GM21528 (cell line): ENCODE results near the gene SEMA6D.

Experiments
- ATAC-seq: cut with Tn5 transposase; IDR thresholded peaks from one replicate; pipeline ENCODE4 v1.9.1; 2021; ENCODE audit warnings: mild to moderate bottlenecking, moderate library complexity; ENCODE audit not compliant: unreplicated experiment, low FRiP score

The SEMA6D gene, protein sequence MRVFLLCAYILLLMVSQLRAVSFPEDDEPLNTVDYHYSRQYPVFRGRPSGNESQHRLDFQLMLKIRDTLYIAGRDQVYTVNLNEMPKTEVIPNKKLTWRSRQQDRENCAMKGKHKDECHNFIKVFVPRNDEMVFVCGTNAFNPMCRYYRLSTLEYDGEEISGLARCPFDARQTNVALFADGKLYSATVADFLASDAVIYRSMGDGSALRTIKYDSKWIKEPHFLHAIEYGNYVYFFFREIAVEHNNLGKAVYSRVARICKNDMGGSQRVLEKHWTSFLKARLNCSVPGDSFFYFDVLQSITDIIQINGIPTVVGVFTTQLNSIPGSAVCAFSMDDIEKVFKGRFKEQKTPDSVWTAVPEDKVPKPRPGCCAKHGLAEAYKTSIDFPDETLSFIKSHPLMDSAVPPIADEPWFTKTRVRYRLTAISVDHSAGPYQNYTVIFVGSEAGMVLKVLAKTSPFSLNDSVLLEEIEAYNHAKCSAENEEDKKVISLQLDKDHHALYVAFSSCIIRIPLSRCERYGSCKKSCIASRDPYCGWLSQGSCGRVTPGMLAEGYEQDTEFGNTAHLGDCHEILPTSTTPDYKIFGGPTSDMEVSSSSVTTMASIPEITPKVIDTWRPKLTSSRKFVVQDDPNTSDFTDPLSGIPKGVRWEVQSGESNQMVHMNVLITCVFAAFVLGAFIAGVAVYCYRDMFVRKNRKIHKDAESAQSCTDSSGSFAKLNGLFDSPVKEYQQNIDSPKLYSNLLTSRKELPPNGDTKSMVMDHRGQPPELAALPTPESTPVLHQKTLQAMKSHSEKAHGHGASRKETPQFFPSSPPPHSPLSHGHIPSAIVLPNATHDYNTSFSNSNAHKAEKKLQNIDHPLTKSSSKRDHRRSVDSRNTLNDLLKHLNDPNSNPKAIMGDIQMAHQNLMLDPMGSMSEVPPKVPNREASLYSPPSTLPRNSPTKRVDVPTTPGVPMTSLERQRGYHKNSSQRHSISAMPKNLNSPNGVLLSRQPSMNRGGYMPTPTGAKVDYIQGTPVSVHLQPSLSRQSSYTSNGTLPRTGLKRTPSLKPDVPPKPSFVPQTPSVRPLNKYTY

DNA sequence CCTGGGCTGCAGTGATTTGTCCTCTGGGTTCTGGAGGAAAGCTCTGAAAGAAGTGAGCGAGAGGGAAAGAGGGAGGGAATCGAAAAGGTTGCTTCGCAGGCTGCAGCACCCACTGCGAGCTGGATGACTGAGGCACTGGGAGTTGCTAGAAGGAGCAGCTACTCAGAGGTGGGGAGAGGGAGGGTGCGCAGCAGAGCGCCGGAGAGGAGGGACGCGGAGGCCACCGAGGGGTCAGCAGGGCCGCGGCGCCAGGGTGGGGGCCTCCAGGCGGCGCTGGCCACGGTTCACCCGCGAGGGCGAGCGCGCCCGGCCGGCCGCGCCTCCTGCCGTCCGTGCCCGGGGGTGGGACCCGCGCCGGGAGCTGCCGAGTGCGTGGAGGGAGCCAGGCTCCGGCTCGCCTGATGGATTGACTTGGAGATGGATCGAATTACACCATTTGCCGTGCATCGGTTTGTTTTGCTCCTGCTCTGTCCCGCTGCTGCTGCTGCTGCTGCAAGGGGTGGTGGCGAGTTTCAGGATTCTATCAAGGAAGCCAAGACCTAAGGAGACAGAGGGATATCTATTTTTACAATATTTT is at the start of gene SEMA6D:
Gene SEMA6D, plus strand, starts transcription at position 470 of the 577 bp plus-strand sequence. CDS start 42,294 bp downstream, outside the sequence.
- no peak for ATAC-seq

DNA sequence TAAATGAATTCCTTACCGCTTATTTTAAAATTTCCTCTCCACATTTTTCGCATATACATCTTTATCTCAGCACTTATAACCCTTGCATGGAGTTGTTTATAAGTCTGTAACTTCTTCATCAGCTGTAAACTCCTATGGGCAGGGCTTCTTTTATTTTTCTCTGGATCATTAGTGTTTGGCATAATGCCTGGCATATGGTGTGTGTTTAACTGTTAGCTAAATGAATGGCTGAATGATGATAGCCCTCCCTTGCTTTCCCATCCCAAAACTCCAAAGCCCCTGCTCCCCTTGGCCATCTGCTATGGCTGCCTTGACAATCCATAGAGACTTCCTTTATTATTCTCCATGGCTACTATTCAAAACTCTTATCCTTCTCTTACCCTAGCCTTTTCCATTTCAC is 48.1 kb upstream of the SEMA6D start:
- no peak for ATAC-seq

DNA sequence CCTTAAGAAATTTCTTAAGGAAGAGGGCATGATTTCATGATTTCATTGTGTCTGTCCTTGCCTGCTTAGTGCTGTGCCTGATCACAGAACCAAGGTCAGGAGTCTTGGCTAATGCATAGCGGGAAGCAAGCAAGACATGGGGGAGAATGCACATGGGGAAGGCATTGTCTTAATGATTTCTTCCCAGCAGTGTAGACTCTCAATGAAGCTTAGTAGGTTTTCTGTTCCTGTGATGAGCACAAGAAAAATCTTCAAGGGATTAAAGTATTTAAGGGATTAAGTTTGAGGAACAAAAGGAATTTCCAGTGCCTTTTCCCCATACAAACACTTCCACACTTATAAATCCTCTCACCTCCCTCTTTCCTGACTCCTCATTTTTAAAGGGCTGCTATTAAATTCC is 46.9 kb upstream of the SEMA6D start:
- ATAC-seq: no peak

DNA sequence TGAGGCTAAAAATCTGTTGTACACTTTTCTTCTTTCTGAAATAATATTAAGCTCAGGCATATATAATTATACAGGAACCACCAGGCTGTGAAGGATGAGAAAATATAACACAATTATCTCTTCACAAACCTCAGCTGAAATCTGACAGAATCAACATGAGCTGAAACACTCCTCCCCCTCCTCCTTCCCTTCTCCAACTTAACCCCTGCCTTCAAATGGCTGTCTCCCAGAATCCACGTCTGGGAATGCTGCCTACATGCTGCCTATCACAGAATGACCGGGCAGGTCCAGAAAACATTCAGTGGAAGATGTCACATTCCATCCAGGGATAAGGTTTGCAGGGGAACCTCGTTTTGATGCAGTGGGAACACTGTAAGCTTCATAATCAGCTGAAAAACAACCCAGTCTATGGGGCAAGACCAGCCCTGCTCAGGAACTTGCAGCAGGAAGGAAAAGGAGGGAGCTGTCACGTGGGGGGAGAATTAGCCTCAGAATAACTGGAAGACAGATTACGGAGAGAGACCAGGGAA is 44.0 kb upstream of the SEMA6D start:
- ATAC-seq: no peak

DNA sequence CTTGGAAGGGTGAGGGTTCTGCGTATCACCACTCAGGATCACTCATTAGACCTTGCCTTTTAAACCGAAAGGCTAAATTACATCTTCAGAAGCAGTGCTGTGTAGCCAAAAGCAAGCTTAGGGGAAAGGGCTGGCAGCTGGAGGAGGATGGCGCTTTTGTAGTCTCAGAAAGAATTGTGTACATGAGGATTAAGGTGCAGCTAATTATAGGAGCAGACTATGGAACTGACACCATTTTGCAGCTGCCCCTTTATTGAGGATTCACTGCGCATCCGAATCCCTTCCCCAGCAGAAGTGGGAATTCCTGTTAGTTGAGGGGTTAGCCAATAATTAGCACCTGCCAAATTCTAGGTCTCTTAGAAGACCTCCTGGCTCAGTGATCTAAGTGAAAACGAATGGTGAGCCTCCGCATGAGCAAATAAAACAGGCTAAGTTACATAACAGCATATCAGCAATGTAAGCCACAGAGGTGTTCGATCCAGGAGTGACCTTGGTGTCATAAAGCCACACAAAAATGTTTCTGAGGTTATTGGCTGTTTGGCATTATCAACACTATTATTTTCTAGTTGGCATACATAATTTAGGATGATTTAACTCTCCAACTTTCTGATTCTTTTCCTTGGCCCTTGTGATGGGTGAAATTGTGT is 42.6 kb upstream of the SEMA6D start:
- ATAC-seq: no peak

DNA sequence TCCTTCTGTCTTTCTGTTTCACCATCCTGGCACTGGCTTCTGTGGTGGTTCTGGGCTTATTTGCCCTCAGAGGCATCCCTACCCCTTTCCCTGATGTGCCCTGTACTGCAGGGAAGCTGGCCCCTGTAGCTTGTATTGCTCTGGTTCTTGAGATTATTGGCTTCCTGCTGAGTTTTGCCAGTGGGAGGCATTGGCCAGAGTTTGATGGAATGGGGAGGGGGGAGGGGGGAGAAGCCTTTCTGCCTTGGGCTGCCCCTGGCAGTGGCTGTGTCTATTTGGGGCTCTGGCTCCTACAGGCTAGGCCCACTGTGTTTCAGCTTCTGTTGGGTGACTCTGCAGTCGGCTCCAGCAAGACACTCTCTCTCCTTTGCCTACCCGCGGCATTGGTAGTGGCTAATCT is 41.6 kb upstream of the SEMA6D start:
- ATAC-seq: no peak

DNA sequence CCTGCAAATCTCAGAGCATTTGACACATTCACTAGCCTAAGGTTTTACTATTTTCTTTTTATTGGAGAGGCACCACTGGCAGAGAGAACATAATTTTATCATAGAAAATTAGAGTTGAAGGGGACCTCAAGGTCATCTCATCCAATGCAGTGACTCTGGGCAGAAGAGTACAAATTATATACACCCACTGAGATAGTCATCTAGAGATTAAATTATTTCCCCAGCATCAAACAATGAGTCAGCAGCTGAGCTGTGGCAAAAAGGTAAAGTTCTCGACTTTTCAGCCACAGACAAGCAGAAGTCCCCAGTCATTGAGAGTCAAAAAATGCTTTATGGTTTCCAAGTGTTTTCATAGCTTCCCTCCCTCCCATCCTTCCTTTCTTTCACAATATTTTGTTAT is 39.3 kb upstream of the SEMA6D start:
- ATAC-seq: no peak

DNA sequence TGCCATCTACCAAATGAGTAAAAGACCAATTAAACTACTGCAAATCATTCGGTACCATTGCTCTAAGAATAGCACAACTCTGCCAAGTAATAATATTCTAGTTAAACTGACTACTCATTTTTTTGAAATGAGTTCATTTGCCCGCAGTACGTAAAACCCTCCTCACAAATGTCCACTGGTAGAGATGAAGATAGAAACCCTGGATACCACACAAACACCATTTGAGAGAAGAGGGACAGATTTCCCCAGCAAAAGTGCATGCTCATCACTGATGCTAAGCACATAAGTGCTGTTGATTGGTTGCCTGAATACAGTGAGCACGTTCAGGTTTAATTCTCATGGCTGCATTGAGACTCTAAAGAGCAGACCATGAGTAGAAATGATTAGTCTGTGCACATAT is 34.6 kb upstream of the SEMA6D start:
- ATAC-seq: no peak

DNA sequence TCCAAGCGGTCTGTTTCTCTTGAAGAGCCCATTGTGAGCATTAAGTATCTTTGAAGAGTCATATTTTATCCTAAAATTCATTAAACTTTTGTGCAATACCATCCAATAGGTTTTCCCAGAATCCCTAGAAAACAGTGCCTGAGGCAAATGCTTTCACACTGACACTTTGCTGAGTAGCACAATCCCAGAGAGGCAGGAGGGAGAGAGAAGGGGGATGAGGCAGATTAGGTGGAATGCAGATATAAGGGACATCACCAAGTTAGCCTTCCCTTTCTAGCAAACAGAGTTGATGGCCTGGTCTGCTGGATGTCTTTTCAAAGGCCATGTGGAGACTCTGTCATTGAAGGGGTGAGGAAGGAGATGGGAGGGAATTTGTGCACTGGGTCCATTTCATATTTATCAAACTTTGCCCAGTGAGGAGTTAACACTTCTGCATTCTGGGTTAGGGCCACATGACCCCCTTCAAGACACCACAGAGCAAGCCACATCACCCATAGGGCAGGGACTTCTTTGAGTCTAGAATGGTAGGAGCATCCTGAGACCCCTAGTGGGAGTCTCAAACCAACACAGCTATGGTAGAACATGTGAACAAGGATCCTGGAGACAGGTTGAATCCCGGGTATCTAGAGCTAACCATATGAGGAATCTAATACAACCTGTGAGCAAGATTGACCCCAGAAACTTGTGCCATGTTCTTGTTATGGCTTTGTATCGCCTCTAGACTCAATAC is 32.0 kb upstream of the SEMA6D start:
- no peak for ATAC-seq

DNA sequence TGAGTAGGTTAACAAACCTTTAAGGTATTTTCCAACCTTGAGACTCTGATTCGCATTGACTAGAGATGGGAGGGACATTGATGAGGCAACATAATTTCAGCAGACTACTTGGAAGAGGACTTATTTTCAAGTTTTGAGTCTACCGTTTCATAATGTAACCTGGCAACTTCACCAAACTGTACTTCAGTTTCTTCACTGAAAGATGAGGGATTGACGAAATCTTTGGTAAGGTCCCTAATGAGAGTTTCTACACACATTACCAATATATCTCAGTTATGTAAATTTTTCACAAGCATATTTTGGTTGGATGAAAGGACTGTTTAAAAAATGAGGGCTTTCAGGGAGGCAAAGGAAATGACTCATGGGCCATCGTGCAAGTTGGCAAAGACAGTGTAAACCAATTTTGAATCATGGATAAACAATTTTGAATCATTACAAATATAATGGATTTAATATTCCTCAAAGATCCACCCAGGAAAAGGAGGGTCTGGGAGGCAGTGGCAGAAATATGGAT is 28.7 kb upstream of the SEMA6D start:
- no peak for ATAC-seq

DNA sequence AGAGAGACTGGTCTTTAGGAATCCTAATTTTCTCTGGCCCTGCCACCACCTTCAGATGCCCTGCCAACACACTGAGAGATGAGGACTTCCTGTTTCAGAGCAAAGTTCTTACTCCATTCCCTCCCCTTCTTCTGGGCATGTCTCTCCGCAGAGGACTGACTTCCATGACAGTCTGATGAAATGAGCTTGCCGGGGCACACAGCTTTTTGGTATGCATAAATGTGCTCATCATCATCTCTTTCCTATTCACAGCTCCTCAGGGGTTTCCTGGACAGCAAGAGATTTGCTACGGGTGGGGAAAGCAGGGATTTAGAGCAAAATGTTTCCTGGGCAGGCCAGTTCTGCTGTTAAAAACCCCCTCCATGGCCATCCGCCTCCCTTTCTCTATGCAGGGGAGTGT is 27.6 kb upstream of the SEMA6D start:
- ATAC-seq: no peak

DNA sequence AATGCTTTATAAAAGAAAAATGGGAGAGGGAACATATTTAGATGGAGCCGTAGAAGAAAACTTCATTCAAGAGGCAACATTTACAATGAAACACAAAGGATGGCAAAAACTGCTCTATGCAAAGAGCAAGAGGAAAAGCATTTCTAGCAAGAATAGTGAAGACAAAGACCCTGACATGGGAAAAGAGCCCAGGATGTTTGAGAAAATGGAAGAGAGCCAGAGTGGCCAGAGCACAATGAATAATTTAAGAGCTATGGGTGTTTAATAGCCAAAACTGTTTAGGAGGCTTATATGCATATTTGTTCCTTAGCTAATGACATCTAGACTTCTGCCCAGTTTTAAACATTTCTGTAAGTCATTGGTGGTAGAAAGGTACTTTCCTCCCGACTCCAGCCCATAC is 25.4 kb upstream of the SEMA6D start:
- no peak for ATAC-seq

DNA sequence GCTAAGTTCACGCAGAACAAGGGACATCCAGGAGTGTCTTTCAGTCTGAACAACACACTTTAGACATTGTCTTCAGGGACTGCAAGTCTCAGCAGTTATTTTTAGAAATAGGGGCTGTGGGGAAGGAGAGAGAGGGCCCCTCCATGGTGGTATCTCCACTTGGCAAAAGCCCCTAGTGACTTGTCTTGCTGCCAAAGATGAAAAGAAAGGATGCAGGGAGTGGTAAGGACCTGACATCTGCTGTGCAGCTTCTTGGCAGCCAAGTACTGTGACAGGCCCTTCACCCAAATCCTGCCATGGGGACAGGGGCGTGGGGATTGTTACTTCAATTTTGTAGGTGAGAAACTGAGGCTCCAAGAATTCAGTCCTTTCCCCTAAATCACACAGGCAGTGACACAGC is 21.0 kb upstream of the SEMA6D start:
- ATAC-seq: no peak

DNA sequence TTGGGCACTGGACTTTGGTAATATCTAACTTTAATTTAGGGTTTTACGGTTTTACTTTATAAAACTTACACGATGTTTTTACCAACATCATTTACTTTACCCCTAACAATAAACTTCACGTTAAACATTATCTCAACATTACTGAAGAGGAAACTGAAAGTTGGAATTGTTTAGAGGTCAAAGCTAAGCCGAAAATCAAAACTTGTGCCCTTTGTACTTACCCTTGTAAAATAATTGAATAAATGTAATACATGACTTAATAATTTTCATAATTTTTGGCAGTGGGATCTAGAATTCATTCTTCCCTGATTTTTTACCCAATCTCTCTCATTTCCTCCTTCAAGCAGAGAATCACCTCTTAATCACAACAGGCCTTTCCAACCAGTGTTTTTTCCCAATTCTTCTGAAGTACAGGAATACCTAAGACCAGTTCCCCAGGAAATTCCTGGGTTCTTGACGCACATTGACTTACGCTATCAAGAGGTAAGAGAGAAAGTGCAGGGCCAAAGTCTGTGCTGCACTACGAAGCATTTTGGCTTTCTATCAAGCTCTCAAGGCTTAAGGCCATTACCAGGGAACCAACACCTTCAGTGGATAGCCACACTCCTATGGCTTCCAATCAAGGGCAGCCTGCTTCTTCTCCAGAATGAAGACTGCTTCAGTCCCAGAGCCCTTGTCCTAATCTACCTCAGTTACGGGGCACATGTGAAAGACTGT is 11.9 kb upstream of the SEMA6D start:
- no peak for ATAC-seq

DNA sequence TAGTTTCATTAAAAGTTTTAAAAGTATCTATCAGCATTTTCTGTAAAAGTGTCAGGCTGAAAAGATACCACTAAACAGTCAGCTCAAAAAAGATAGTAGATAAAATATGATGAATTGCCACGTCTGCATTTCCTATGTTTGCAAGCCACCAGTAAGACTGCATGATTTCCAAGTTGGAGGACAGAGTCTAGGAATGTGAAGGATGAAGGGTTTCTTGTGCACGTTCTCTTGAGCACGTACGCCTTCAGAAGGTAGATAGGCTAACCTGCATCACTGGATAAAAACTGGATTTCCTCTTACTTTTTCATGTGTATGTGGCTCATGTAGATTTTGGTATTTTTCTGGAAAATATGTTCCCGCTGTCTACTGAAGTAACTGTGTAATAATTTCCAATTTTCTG is 9.9 kb upstream of the SEMA6D start:
- no peak for ATAC-seq

DNA sequence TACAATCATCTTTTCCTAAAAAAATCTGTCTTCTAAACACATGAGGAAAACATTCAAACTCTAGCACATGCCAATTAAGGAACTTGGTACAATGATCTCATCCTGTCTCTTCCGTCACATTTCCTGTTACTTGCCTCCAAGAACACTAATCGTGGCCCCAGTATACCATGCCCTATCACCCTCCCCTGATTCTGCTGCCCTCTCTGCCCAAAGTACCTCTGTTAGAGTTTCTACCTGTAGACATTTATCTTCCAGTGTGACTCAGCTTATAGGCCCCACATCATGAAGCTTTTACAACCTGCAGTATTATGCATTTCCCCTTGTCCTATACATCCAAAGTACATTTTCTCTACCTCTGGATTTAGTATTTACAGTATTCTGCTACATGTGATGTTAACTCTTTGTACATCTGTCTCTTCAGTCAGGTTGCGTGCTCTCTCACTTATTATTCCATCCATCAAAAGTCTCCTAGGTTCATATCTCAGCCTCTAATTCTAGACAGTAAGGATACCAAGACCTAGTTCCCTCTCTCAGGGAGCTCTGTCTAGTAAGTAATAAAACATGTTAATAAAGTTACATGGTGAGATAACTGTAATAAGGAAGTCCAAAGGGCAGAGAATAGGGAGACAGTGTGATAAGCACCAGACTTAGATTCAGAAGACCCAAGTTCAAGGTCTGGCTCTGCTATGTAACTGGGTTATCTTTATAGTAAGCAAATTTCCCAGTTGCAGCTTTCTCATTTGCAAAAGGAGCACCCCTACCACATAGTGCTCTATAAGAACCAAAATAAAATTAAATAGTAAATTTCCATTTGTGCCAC is 8.9 kb upstream of the SEMA6D start:
- no peak for ATAC-seq

DNA sequence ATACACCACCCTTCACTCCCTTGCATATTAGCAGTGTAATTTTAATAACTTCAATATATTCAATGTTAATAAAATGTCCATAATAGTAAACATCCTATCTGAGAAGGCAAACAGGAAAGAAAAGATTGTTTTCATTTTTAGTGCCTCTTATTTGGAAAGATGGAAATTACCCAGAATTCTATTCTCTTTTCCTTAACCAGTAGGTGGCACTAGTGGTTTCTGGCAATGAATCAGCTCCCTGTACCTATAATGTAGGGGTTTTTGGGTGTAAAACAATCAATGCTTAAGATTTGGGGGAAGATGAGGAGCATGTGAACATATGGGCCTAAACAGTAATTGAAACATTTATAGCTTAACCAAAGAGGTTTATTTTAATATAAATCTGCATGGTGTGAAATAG is 5.7 kb upstream of the SEMA6D start:
- ATAC-seq: no peak

DNA sequence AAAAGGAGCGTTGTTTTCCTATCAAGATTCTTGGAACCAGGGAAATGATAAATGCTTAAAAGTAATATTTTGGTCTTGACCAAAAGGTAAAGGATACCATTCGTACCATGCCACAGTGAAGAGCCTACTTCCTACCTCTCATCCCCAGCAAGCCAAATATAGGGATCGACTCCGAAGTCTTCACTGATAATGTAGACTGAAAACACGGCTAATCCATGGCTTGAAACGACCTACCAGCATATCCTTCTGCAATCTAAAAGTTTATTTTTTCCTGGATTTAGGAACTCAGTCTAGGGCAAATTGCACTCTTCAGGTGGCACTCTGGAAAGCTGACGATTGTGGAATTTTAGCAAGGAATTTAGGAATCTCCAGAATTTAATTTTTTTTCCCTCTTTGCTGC is 1.9 kb upstream of the SEMA6D start:
- no peak for ATAC-seq
